HG03159 (cell line): Measurements from ENCODE around the gene CCDC33.

Source experiments
- ATAC-seq: cut with Tn5 transposase; IDR thresholded peaks from one replicate; pipeline ENCODE4 v1.9.1; 2021; ENCODE audit warnings: mild to moderate bottlenecking, moderate library complexity; ENCODE audit not compliant: unreplicated experiment

CCDC33 gene

GRCh38 chr15:74330861-74331408 lies 94.8 kb downstream of the CCDC33 start:
- ATAC-seq = no peak

GRCh38 chr15:74332011-74332410 lies 95.9 kb downstream of the CCDC33 start:
- no peak for ATAC-seq

- no peak for ATAC-seq
These were observed 96.5 kb downstream of the CCDC33 start for GRCh38 chr15:74332611-74333010.

DNA sequence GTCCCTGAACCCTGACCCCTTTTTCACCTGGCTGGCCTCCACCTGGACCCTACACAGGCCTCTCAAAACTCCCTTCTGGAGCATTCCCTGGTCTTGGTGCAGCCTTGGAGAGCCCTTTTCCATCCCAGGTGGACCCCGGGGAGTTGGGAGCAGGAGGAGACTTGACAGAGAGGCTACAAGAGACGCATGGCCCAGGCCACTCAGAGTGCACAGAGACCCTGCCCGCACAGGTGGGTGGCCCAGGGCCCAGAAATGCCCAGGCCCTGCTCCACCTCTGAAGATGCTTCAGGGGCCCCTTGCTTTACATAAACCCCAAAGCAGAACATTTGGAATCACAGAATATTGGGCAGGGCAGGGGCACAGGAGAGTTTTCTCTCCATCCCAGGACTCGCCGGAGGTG lies 97.0 kb downstream of the CCDC33 start:
- ATAC-seq = no peak

- no peak for ATAC-seq
These were observed 97.5 kb downstream of the CCDC33 start for GRCh38 chr15:74333662-74334061.

DNA sequence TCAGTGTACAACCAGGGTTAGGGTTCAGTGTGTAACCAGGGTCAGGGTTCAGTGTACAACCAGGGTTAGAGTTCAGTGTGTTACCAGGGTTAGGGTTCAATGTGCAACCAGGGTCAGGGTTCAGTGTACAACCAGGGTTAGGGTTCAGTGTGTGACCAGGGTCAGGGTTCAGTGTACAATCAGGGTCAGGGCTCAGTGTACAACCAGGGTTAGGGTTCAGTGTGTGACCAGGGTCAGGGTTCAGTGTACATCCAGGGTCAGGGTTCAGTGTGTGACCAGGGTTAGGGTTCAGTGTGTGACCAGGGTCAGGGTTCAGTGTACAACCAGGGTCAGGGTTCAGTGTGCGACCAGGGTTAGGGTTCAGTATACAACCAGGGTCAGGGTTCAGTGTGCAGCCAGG lies 98.0 kb downstream of the CCDC33 start:
- no peak for ATAC-seq

DNA sequence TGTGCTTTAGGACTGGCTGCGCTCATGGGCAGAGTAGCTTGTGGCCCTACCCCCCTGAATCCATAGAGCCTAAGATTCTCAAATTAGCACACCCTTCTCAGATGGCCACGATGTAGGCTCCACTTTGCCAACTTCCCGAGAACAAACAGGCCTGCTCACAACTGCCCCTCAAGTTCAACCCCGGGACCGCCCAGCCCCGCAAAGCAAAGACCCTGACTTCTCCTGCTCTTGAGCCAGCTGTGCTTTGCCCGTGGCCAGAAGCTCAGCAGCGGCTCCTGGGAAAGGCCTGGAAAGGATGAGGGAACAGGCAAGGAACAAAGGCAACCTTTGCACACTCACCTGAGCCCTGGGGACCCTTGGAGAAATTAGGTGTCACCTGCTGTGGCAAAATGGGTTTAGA lies 99.3 kb downstream of the CCDC33 start:
- no peak for ATAC-seq

DNA sequence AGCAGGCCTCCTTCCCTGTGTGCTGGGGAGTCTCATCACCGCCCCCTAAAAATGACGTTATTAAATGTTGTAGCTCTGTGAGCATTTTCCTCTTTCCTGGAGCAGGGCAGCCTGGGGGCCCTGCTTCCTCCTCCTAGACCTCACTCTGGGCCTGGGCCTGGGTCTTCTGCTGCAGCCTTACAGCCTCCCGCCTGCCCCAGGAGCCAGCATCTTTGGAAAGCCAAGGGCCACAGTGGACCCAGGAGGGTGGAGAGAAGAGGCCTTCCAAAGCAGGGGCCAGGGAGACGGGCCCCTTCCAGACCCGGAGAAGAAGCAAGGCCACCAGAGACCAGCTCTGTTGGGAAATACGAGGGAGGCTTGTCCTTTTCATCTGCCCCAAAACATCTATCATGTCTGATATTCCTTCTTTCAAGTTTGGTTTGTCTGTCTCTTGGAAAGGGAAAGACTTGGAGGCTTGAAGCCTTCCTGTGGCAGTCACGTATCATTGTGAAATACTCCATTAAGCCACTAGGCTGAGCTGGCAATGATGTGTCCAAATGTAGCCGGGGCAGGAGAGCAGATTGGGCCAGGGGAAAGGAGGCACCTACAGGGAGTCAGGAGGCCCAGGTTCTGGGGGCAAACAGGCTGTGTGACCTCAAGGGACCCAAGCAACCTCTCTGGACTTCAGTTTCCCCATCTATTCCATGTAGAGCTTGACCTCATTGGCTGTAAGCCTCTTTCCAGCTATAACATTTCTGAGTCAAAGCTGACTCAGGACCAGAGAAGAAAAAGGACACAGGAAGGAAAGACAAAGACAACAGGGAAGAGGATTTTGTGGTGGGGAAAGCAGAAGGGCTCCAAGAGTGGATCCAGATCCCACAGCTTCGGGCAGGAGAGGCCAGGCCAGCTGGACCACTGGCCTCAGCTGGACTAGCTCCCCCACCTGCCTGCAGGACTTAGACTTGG lies 100.2 kb downstream of the CCDC33 start:
- no peak for ATAC-seq

DNA sequence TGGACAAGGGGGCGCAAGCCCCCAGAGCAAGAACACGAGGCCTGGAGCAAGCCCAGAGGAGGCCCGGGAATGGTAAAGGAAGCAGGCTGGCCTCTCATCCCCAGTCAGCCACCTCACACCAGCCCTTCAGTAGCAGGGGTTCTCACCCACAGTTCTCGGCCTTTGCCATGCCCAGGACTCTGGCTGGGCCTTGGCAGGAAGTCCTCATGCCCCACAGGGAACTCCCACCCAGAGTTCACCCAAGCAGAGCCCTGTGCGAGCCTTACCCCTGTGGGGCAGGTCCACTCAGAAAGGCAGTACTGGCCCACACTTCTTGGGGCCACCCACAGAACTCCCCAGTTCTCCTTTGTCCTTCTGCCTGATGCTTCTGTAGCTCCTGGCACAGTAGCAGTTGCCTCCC lies 101.0 kb downstream of the CCDC33 start:
- no peak for ATAC-seq

DNA sequence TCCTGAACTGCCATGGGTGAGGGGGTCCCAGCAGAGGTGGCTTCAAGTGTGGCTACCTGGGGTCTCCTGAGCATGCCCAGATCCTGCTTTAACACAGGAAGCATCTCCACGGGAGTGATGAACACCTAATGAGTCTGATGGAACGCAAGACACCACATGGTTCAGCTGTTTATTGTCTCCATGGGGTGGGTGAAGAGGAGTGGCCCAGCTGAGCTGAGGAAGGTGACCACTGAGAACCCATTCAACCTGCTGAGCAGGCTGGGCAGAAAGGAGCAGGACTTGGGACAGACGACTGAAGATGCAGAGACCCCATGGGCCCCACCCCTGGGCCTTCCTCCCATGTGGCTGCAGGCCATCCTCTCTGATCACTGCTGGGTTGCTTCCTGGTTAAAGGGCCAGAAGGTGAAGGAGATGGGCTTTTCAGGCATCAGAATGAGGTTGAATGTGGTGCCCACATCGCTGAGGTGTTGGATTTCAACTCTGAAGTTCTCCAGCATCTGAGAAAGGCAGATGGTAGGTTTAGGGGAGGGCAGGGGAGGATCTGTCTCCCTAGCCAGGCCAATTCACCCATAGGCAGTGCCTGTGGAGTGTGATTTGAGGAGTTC lies 101.6 kb downstream of the CCDC33 start:
- ATAC-seq = no peak

DNA sequence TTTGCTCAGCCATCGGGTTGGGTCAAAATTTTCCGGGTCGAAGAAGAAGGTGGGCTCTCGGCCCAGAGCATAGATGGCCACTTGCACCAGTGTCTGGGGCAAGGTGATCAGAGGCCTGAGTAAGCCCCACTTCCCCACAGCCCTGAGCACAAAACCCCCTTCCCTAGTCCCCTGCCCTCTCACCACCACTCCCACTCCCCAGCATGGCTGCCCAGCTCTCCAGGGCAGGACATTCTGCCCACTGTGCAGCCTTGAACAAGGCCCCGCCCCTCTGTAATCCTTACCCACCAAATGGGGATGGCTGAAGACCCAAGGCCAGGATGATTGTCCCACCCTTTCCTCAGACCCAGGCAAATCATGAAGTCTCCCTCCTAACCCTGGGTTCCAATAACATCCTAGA lies 102.5 kb downstream of the CCDC33 start:
- no peak for ATAC-seq

- ATAC-seq = no peak
These were observed 103.2 kb downstream of the CCDC33 start for GRCh38 chr15:74339371-74339770.

GRCh38 chr15:74340150-74340549 lies 104.0 kb downstream of the CCDC33 start:
- ATAC-seq = no peak

GRCh38 chr15:74343127-74343796 lies 107.1 kb downstream of the CCDC33 start:
- no peak for ATAC-seq

DNA sequence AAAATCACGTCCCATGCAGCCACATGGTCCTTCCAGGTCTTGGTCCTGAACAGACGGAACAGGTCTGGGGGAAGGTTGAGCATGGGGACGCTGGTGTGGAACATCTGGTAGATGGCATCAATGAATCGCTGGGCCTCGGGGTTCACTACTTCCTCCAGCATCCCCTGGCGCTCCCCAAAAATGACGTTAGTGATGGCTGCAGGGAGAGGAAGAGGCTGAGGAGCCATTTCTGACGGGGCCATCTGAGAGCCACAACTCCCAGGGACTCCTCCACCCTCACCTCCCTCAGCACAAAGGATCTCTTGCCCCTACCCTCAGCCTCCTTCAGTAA lies 107.6 kb downstream of the CCDC33 start:
- no peak for ATAC-seq

DNA sequence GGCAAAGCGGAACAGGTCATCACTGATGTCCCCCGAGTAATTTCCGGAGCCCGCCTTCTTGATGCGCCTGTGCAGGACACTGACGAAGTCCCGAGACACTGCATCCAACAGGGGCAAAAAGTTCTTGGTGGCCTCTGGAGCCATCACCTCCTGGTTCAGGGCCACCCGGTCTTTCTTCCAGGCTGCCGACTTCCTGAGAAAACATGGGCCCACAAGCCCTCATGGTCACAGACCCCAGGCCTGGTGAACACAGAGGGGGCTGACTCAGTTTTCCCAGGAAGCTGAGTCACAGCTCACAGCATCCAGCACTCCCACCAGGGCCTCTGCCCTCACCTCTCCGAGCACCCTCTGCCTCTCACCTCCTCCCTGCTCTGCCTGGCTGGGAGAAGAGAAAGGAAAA lies 108.9 kb downstream of the CCDC33 start:
- no peak for ATAC-seq

DNA sequence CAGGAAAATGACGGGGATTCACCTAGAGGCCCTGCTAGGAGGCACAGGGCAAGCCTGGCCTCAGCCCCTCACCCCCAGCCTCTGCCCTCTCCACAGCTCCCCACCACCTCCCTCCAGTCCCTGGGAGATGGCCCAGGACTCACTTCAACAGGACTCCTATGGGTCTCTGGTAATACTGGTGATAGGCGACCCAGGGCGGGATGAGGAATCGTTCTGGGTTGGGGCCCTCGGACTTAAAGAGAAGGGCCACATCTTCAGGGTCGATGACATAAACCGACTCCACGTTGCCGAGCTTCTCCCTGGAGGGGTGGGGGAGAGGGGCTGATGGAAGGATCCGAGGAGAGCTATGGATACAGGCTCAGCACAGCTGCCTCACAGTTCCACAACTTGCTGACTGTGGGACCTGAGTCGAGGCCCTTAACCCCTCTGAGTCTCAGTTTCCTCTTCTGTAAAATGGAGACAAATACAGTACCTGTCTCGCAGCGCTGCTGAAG lies 111.7 kb downstream of the CCDC33 start:
- ATAC-seq = no peak

DNA sequence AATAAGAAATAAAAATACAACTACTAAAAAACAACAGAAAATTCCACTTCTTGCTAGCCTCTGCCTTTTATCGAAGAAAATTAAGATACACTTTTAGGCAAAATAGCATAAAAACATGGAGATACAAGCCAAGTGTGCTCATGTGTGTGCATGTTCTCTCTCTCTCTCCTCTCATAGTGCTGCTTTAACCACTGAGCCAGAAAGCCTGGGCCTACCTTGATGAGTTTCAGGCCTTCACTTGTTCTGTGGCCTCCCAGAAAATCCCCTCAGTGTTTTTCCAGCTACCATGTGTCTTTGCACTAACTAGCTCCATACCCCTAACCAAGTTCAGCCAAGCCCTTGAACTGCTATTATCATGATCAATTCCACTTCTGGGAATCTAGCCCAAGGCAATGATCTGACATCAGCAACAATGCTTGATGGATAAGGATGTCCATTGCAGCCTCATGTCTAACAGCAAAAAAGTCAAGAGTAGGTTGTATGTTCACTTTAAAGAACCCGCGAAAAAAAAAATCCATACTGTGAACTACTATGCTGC lies 113.2 kb downstream of the CCDC33 start:
- ATAC-seq = no peak

- no peak for ATAC-seq
These were observed 114.5 kb downstream of the CCDC33 start for GRCh38 chr15:74350295-74351275.

DNA sequence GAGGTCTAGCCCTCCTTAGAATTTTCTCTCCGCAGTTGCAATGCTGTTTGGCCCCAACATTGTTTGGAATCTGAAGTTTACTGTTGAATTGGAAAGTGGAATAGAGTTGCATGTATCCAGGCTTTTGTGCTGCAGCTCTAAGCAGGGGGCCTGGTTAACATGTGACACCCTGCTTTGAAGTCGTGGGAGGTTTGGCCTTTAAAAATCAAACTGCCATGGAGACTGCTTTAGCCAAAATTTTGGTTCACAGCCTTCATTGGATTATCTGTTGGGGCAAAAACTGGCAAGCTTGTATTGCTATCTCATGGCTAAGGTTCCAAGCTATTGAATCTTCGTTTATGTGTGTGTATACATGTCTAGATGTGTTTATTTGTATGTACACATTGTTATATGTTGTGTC lies 115.5 kb downstream of the CCDC33 start:
- ATAC-seq = no peak
